GM12878 (cell line): ENCODE data around the gene NDC1. TPM values are rescaled to one million over a fixed set of nuclear protein-coding genes. Genes with fewer than 3 reads are reported as not detected.

Source experiments
- ATAC-seq: fragments of 200-7000 bp; cut with Tn5 transposase; 3 replicates; pipeline ENCODE4 v1.9.1; 2020; ENCODE audit warnings: mild to moderate bottlenecking, moderate library complexity
- BruUV-seq: library from RNA; stranded (reverse); fragments of 400-500 nt; replicated peaks from 2 replicates; lab custom pipeline; 2021; lab: Mats Ljungman, UMichigan
- CTCF ChIA-PET: fragments of 300-600 bp; sonication (Branson Sonifier 250); formaldehyde crosslinking; extraction: SDS; loops from one replicate; lab custom pipeline; 2021; ENCODE audit warnings: inconsistent platforms; lab: Yijun Ruan, JAX
- POLR2A ChIA-PET: fragments of 350-600 bp; formaldehyde crosslinking; extraction: SDS; loops from one replicate; lab custom pipeline; 2021; ENCODE audit warnings: inconsistent platforms; lab: Charles Lee
- RAD21 ChIA-PET: fragments of 300-600 bp; sonication (Branson Sonifier 250); formaldehyde crosslinking; loops from one replicate; lab custom pipeline; 2023; ENCODE audit warnings: antibody characterized with exemption; ENCODE audit not compliant: unreplicated experiment; lab: Charles Lee
- SMC1A ChIA-PET: fragments of 300-600 bp; sonication (Branson Sonifier 250); formaldehyde crosslinking; loops from one replicate; lab custom pipeline; 2023; ENCODE audit not compliant: unreplicated experiment, uncharacterized antibody; lab: Charles Lee
- DNase-seq: peaks from one replicate; pipeline ENCODE4 v3.0.0-alpha.2; 2011; ENCODE audit warnings: low read depth, low spot score
- FAIRE-seq: peaks from 3 replicates; lab custom pipeline; 2011; peaks lifted over from hg19 to GRCh38; lab: Jason Lieb, UNC
- H2AFZ ChIP-seq: 2 replicates; pipeline ENCODE4 v1.6.0; 2011; ENCODE audit warnings: low read depth, low read length, control low read depth; ENCODE audit not compliant: control insufficient read depth
- H3K27ac ChIP-seq: 2 replicates; pipeline ENCODE4 v1.5.1; 2011; ENCODE audit warnings: control low read depth; ENCODE audit not compliant: control insufficient read depth, insufficient read depth
- H3K27me3 ChIP-seq, 2 experiments: replicated peaks in 1 of 2; 2 replicates each; pipeline versions ENCODE4 v1.6.0 to v1.6.1; 2011; ENCODE audit warnings: low read length in 1 of 2; ENCODE audit not compliant: control insufficient read depth in 2 of 2, insufficient read depth in 2 of 2
- H3K36me3 ChIP-seq, 2 experiments: 2 replicates each; pipeline ENCODE4 v1.5.1; 2011; ENCODE audit warnings: low read length in 1 of 2; ENCODE audit not compliant: control insufficient read depth in 2 of 2, insufficient read depth in 2 of 2
- H3K4me1 ChIP-seq: 2 replicates; pipeline ENCODE4 v1.6.1; 2011; ENCODE audit warnings: mild to moderate bottlenecking, low read length, moderate library complexity, mixed read lengths; ENCODE audit not compliant: control insufficient read depth, insufficient read depth
- H3K4me2 ChIP-seq: 2 replicates; pipeline ENCODE4 v1.6.0; 2011; ENCODE audit warnings: control low read depth; ENCODE audit not compliant: control insufficient read depth, insufficient read depth
- H3K4me3 ChIP-seq: fragments of 200-600 bp; sonication (generic); 2 replicates; pipeline ENCODE4 v1.5.1; 2016
- H3K79me2 ChIP-seq: 2 replicates; pipeline ENCODE4 v1.6.0; 2011; ENCODE audit warnings: low read length; ENCODE audit not compliant: control insufficient read depth, insufficient read depth
- H3K9ac ChIP-seq: 2 replicates; pipeline ENCODE4 v1.8.0; 2011; ENCODE audit warnings: low read length, control low read depth, mixed read lengths; ENCODE audit not compliant: control insufficient read depth, insufficient read depth
- H3K9me3 ChIP-seq: replicated peaks from 3 replicates; pipeline ENCODE4 v1.5.1; 2011; ENCODE audit warnings: mild to moderate bottlenecking, low read length; ENCODE audit not compliant: control insufficient read depth, insufficient read depth
- H4K20me1 ChIP-seq: 2 replicates; pipeline ENCODE4 v1.6.0; 2011; ENCODE audit not compliant: control insufficient read depth, insufficient read depth
- CBX5 ChIP-seq: sonication (generic); IDR thresholded peaks from 2 replicates; pipeline ENCODE4 v1.6.1; 2016; ENCODE audit warnings: low read depth, moderate library complexity, mild to moderate bottlenecking, inconsistent platforms
- CHD1 ChIP-seq: IDR thresholded peaks from 2 replicates; pipeline ENCODE4 v1.6.1; 2012; ENCODE audit warnings: low read depth, low read length, improper control_type of control experiment
- CREB1 ChIP-seq: IDR thresholded peaks from 2 replicates; pipeline ENCODE4 v1.6.1; 2012; ENCODE audit warnings: low read depth, mild to moderate bottlenecking, inconsistent platforms
- EP300 ChIP-seq, 2 experiments: fragments of 150-350 bp in 1 of 2; IDR thresholded peaks; 2 replicates each; pipeline ENCODE4 v1.6.1; 2011 to 2012; ENCODE audit warnings: low read depth in 2 of 2, low read length in 2 of 2, borderline replicate concordance in 1 of 2, improper control_type of control experiment in 1 of 2, inconsistent platforms in 1 of 2; ENCODE audit not compliant: control insufficient read depth in 1 of 2
- FOS ChIP-seq: IDR thresholded peaks from 3 replicates; pipeline ENCODE4 v1.6.1; 2011; ENCODE audit warnings: borderline replicate concordance; ENCODE audit not compliant: insufficient read length; ENCODE audit errors: extremely low read depth
- FOXK2 ChIP-seq: fragments of 450-650 bp; IDR thresholded peaks from 2 replicates; pipeline ENCODE4 v1.6.1; 2017; ENCODE audit warnings: mild to moderate bottlenecking, moderate library complexity
- MEF2B ChIP-seq: fragments of 450-650 bp; IDR thresholded peaks from 2 replicates; pipeline ENCODE4 v1.6.1; 2018; ENCODE audit warnings: mild to moderate bottlenecking, moderate library complexity; ENCODE audit not compliant: partially characterized antibody, poor library complexity, severe bottlenecking
- MXI1 ChIP-seq: fragments of 150-350 bp; IDR thresholded peaks from 2 replicates; pipeline ENCODE4 v1.6.1; 2011; ENCODE audit warnings: low read depth, mild to moderate bottlenecking, inconsistent platforms, low read length, improper control_type of control experiment
- NFIC ChIP-seq: IDR thresholded peaks from 2 replicates; pipeline ENCODE4 v1.6.1; 2012; ENCODE audit warnings: low read depth, mild to moderate bottlenecking, inconsistent platforms, low read length, moderate library complexity
- NFYA ChIP-seq: IDR thresholded peaks from 2 replicates; pipeline ENCODE4 v1.6.1; 2011; ENCODE audit warnings: low read depth, mild to moderate bottlenecking, low read length, improper control_type of control experiment, borderline replicate concordance
- RBBP5 ChIP-seq: fragments of 200-600 bp; sonication (generic); conservative IDR thresholded peaks from 2 replicates; pipeline ENCODE4 v1.6.1; 2016
- SMAD1 ChIP-seq: fragments of 450-650 bp; IDR thresholded peaks from 2 replicates; pipeline ENCODE4 v1.6.1; 2018; ENCODE audit warnings: mild to moderate bottlenecking, low read depth; ENCODE audit not compliant: partially characterized antibody
- SP1 ChIP-seq: IDR thresholded peaks from one replicate; pipeline ENCODE4 v1.6.1; 2011; ENCODE audit warnings: low read depth, low read length
- ZNF217 ChIP-seq: fragments of 450-650 bp; IDR thresholded peaks from 2 replicates; pipeline ENCODE4 v1.6.1; 2017; ENCODE audit warnings: antibody characterized with exemption, mild to moderate bottlenecking
- WGBS: methylation state at CpG from one replicate; pipeline ENCODE4 v1.1.6; 2016; ENCODE audit warnings: low lambda C conversion rate; ENCODE audit not compliant: insufficient replicate concordance, insufficient coverage; ENCODE audit errors: missing lambda C conversion rate; 5-methylcytosine and 5-hydroxymethylcytosine counted together
- in situ Hi-C: fragments of 300-500 bp; cut with MboI; formaldehyde crosslinking; loops from 9 replicates; pipeline ENCODE4 v1.14.3; 2018; ENCODE audit warnings: mixed read lengths
- intact Hi-C: fragments of 100-400 bp; cut with micrococcal nuclease; formaldehyde crosslinking; loops from one replicate; pipeline ENCODE4 v1.14.2; 2022; ENCODE audit not compliant: unreplicated experiment
- polyA plus RNA-seq, 11 experiments: library from polyadenylated mRNA; depleted of rRNA in 4 of 11; unstranded in 6 of 11; stranded (reverse) in 5 of 11; fragments of >200 nt; fragmentation: Nextera tagmentation in 4 of 11; fragmentation: Illumina TruSeq in 1 of 11; extraction: Ambion mirVana in 4 of 11; extraction: Trizol in 1 of 11; gene quantifications; 1 replicate in 1 of 11; 2 replicates in 10 of 11; pipeline versions ENCODE4 v1.2.1 to v1.2.3, GENCODE V29; 2011 to 2016; ENCODE audit warnings: inconsistent platforms in 2 of 11, missing spikeins in 2 of 11, low read depth in 1 of 11
- total RNA-seq, 4 experiments: library from RNA; depleted of rRNA in 3 of 4; stranded (reverse); fragments of >200 nt in 3 of 4; fragmentation: Illumina TruSeq in 1 of 4; extraction: Trizol in 1 of 4; gene quantifications; 2 replicates each; pipeline versions ENCODE4 v1.2.1 to v1.2.3, GENCODE V29; 2013 to 2021
- TF ChIP-seq, protein P1 (sequence below): IDR thresholded peaks from 2 replicates; pipeline ENCODE4 v1.6.1; 2012; ENCODE audit warnings: mild to moderate bottlenecking, low read depth, low read length
- TF ChIP-seq, protein P2 (sequence below): fragments of 450-650 bp; IDR thresholded peaks from 2 replicates; pipeline ENCODE4 v1.6.1; 2017; ENCODE audit warnings: mild to moderate bottlenecking
- TF ChIP-seq, protein P3 (sequence below): IDR thresholded peaks from 2 replicates; pipeline ENCODE4 v1.6.1; 2012; ENCODE audit warnings: low read depth, low read length, improper control_type of control experiment
- TF ChIP-seq, protein P4 (sequence below): IDR thresholded peaks from 2 replicates; pipeline ENCODE4 v1.6.1; 2011; ENCODE audit warnings: low read depth, low read length, improper control_type of control experiment, borderline replicate concordance

Gene NDC1
- total and polyA plus RNA-seq, 10 of the 15 experiments (the other 5 are each of a cell fraction or from before 2014, with no cell fraction given) = 20.2 to 77.6 (median 47.1) TPM

DNA sequence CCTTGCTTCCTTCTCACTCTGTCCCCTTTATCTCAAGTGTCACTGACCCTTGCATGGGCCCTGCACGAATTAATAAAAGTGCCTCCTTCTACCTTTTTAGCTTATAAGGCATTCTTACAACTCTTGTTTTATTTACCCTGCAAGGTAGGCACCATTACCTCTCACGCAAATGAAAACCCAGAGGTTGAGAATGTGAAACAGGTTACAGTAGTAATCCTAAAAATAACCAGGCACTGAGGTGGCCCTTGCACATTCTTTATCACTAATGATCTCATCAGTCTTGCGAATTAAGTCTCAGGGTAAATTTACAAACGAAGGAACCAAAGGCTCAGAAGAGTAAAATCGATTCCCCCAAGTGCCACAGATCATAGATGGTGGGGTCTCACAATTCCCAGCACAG lies 102.8 kb downstream of the NDC1 start:
- H3K9me3 ChIP-seq = no peaks in the 10 kb centered on the region
- BruUV-seq = no TSS peak
- no peaks in the 10 kb centered on the region; the same call in 1 of the 2 replicates for H4K20me1 ChIP-seq
- FAIRE-seq (no peak), DNase-seq (no peak), ATAC-seq (no peak)
- H3K9ac ChIP-seq = no peak overlapping the region
- WGBS = 28% methylated on average over 5 of the region's 5 CpGs
- CTCF ChIA-PET = interaction anchor here (0.9 kb wide), 1 partner anchor 8 kb away, joined by 3 read pairs; no protein-coding TSS in a partner anchor
- intact Hi-C loops = no loop called here
- no peaks in the 10 kb centered on the region for H3K4me1 ChIP-seq
- H3K4me2 ChIP-seq = no peak overlapping the region
- no peak overlapping the region for H3K27ac ChIP-seq
- POLR2A ChIA-PET = no interaction called here
- SMC1A ChIA-PET = interaction anchor here (0.6 to 1.5 kb wide), 2 partner anchors 16 to 19 kb away, joined by 3 read pairs; no protein-coding TSS in a partner anchor
- in situ Hi-C loops = no loop called here
- TF ChIP-seq, protein P1, sequence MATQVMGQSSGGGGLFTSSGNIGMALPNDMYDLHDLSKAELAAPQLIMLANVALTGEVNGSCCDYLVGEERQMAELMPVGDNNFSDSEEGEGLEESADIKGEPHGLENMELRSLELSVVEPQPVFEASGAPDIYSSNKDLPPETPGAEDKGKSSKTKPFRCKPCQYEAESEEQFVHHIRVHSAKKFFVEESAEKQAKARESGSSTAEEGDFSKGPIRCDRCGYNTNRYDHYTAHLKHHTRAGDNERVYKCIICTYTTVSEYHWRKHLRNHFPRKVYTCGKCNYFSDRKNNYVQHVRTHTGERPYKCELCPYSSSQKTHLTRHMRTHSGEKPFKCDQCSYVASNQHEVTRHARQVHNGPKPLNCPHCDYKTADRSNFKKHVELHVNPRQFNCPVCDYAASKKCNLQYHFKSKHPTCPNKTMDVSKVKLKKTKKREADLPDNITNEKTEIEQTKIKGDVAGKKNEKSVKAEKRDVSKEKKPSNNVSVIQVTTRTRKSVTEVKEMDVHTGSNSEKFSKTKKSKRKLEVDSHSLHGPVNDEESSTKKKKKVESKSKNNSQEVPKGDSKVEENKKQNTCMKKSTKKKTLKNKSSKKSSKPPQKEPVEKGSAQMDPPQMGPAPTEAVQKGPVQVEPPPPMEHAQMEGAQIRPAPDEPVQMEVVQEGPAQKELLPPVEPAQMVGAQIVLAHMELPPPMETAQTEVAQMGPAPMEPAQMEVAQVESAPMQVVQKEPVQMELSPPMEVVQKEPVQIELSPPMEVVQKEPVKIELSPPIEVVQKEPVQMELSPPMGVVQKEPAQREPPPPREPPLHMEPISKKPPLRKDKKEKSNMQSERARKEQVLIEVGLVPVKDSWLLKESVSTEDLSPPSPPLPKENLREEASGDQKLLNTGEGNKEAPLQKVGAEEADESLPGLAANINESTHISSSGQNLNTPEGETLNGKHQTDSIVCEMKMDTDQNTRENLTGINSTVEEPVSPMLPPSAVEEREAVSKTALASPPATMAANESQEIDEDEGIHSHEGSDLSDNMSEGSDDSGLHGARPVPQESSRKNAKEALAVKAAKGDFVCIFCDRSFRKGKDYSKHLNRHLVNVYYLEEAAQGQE = no peak
- TF ChIP-seq EP300 (IDR thresholded peaks at IDR 0.05; ENCODE audit: borderline replicate concordance in 1 of 2, control insufficient read depth in 1 of 2, low read depth in 2 of 2, low read length in 2 of 2) (no peak), ZNF217 (no peak), CHD1 (no peak), MXI1 (no peak), NFIC (no peak), SMAD1 (no peak), CREB1 (no peak), SP1 (no peak), CBX5 (no peak), NFYA (no peak), FOXK2 (no peak), FOS (no peak), RBBP5 (no peak), MEF2B (no peak)
- TF ChIP-seq, protein P2, sequence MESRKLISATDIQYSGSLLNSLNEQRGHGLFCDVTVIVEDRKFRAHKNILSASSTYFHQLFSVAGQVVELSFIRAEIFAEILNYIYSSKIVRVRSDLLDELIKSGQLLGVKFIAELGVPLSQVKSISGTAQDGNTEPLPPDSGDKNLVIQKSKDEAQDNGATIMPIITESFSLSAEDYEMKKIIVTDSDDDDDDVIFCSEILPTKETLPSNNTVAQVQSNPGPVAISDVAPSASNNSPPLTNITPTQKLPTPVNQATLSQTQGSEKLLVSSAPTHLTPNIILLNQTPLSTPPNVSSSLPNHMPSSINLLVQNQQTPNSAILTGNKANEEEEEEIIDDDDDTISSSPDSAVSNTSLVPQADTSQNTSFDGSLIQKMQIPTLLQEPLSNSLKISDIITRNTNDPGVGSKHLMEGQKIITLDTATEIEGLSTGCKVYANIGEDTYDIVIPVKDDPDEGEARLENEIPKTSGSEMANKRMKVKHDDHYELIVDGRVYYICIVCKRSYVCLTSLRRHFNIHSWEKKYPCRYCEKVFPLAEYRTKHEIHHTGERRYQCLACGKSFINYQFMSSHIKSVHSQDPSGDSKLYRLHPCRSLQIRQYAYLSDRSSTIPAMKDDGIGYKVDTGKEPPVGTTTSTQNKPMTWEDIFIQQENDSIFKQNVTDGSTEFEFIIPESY = no peak
- TF ChIP-seq, protein P3, sequence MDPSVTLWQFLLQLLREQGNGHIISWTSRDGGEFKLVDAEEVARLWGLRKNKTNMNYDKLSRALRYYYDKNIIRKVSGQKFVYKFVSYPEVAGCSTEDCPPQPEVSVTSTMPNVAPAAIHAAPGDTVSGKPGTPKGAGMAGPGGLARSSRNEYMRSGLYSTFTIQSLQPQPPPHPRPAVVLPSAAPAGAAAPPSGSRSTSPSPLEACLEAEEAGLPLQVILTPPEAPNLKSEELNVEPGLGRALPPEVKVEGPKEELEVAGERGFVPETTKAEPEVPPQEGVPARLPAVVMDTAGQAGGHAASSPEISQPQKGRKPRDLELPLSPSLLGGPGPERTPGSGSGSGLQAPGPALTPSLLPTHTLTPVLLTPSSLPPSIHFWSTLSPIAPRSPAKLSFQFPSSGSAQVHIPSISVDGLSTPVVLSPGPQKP = no peak
- TF ChIP-seq, protein P4, sequence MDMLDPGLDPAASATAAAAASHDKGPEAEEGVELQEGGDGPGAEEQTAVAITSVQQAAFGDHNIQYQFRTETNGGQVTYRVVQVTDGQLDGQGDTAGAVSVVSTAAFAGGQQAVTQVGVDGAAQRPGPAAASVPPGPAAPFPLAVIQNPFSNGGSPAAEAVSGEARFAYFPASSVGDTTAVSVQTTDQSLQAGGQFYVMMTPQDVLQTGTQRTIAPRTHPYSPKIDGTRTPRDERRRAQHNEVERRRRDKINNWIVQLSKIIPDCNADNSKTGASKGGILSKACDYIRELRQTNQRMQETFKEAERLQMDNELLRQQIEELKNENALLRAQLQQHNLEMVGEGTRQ = no peak
- no peak overlapping the region for H2AFZ ChIP-seq
- no peaks in the 10 kb centered on the region for H3K79me2 ChIP-seq
- peaks cover 7 to 14% of the 10 kb centered on the region in 2 experiments for H3K27me3 ChIP-seq
- no peaks in the 10 kb centered on the region for H3K36me3 ChIP-seq
- RAD21 ChIA-PET = no interaction called here
- H3K4me3 ChIP-seq = no peak overlapping the region
